ENCODE data around the gene MTHFD1L.

The MTHFD1L gene

DNA sequence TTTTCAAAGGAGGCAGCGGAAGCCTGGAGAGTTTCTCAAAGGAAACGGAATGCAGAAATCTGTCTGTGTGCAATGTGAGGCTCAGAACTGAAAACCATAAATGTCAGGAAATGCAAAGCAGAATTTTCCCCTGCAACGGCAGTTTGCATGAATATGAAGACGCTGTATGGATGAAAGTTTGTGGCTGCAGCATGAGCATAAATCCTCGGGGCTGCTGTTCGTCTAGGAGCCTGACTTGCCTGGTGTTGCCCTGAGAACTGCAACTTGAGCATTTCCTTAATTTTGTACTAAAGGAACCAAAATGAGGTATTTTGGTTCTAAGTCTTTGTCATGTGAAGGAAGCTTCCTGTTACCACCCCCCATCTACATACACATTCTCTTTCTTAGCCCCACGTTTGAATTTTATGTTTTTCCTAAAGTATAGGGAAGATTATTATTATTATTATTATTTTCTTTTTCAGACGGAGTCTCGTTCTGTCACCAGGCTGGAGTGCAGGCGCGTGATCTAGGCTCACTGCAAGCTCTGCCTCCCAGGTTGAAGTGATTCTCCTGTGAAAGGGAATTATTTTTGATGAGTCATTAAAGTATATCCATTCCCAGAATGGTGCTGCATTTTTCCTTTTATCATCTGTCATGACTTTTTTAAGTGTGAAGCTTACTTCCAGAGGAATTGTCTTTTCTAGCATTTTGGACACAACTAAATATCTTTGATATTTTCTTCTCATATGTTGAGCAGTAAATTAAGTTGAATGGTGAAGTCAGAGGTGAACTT lies 33.1 kb downstream of the MTHFD1L start:
- no peak for DNase-seq (ENCODE audit: low read depth, low spot score)

DNA sequence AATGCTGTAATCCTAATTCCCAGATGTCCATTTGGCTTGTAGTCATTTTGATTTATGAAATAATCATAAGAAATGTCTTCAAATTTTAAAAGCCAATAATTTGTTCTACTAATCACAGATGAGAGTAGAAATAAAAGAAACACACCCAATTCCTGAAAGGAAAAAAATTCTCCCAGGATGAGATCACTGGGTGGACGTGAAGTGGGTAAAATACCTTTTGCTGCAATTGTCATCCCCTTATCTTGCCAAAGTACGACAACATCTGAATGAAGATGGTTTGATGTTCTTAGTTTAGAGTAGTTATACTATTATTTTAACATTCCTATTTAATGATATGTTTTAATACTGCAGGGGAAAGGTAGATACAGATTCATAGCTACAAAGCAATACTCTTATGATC lies 33.7 kb downstream of the MTHFD1L start:
- DNase-seq (ENCODE audit: low read depth, low spot score): no peak

GRCh38 chr6:150900049-150900448 lies 34.5 kb downstream of the MTHFD1L start:
- DNase-seq (ENCODE audit: low read depth, low spot score): no peak

DNA sequence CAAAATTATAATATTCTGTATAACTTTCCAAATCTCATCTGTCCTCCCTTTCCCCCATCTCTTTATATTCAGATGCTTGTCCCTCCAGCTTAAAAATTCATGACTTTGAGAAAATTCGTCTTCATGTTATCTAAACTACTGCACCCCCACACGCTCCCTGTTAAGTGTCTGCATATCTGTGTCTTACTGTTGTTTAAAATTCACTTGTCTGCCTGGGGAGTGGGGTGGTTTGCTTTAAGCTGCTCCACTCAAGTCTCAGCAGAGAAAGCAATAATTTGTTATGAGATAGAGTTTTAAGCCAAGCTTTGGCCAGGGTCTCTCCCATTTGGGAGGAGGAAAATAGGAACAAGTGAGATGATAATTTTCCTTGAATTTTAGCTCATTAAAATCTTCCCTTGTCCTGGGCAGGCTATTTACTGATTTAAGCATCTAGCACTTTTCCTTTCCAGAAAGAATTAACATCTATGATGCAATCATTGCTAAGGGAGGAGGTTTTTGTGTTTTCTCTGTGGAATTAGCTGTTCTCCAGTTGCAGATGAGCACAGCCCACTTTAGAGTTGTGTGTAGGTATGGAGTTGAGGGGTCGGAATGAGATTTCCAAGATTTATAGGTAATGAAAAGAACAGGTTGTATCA lies 36.8 kb downstream of the MTHFD1L start:
- DNase-seq (ENCODE audit: low read depth, low spot score): no peak

GRCh38 chr6:150905769-150906168 lies 40.3 kb downstream of the MTHFD1L start:
- no peak for DNase-seq (ENCODE audit: low read depth, low spot score)

- no peak for DNase-seq (ENCODE audit: low read depth, low spot score)
Observed at GRCh38 chr6:150906641-150907326, 41.3 kb downstream of the MTHFD1L start.

- no peak for DNase-seq (ENCODE audit: low read depth, low spot score)
Observed at GRCh38 chr6:150907383-150907782, 41.9 kb downstream of the MTHFD1L start.

- no peak for DNase-seq (ENCODE audit: low read depth, low spot score)
Observed at GRCh38 chr6:150908901-150909300, 43.4 kb downstream of the MTHFD1L start.

DNA sequence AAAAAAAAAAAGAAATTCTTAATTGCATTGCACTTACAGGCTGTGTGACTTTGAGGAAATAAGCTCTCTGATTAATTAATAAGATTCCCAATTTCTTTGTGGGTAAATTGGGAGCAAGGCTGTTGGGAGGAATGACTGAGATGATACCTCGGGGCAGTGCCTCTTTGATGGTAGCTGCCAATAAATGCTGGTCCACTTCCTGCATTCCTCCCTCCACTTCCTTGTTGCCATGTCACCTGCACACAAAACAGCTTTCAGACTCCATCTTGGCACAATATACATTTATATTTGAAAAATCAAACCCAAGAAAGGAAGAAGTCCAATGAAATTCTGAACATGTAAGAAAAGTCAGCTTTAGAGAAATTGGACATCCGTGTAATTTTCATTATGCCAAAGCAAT lies 45.1 kb downstream of the MTHFD1L start:
- no peak for DNase-seq (ENCODE audit: low read depth, low spot score)

- no peak for DNase-seq (ENCODE audit: low read depth, low spot score)
Observed at GRCh38 chr6:150914372-150914771, 48.9 kb downstream of the MTHFD1L start.

GRCh38 chr6:150915131-150915879 lies 49.8 kb downstream of the MTHFD1L start:
- no peak for DNase-seq (ENCODE audit: low read depth, low spot score)

DNA sequence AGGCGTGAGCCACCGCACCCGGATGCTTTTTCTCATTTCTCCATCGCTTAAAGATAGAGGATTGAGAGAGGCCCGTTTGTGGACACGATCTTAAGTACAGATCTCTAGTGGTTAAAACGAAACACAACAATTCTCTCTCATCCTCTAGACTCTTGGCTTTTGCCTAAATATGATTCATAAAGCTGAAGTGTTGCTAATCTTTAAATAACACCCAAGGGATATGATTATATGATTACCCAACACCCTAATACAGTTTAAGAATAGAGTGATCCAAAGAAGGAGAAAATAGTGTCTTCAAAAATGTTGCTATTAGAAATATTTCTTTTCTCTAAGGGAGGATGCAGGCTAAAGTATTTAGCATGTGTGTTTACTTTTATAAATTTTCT lies 50.4 kb downstream of the MTHFD1L start:
- DNase-seq (ENCODE audit: low read depth, low spot score): no peak

DNA sequence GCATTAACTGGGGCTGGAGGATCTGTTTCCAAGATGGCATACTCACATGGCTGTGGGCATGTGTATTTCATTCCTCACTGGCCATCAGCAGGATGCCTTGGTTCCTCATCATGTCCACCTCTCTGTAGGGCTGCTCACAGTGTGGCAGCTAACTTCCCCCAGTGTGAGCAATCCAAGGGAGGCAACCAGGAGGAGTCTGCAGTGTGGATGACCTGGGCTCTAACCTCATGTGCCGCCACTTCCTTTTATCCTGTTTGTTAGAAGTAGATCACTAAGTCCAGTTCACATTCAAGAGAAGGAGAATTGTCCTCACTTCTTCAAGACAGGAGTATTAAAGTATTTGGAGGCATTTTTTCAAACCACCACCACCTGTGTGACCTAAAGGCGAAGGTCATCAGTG lies 54.4 kb downstream of the MTHFD1L start:
- DNase-seq (ENCODE audit: low read depth, low spot score): no peak

DNA sequence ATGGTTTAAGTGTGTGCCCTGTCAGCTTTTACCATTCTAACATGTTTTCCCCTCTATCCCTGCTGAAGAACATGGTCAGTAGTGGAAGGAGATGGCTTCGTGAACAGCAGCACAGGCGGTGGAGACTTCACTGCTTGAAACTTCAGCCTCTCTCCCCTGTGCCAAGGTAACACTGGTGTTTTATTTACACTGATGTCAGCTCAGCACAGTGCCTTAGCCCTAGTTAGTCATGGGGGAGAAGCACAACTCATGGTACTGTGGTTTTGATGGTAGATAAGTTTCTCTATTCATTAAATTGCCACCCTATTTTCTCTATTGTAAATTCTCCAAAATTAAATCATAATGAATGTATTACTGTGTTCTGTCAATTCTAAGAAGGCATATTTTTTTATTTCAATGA lies 56.6 kb downstream of the MTHFD1L start:
- no peak for DNase-seq (ENCODE audit: low read depth, low spot score)

DNA sequence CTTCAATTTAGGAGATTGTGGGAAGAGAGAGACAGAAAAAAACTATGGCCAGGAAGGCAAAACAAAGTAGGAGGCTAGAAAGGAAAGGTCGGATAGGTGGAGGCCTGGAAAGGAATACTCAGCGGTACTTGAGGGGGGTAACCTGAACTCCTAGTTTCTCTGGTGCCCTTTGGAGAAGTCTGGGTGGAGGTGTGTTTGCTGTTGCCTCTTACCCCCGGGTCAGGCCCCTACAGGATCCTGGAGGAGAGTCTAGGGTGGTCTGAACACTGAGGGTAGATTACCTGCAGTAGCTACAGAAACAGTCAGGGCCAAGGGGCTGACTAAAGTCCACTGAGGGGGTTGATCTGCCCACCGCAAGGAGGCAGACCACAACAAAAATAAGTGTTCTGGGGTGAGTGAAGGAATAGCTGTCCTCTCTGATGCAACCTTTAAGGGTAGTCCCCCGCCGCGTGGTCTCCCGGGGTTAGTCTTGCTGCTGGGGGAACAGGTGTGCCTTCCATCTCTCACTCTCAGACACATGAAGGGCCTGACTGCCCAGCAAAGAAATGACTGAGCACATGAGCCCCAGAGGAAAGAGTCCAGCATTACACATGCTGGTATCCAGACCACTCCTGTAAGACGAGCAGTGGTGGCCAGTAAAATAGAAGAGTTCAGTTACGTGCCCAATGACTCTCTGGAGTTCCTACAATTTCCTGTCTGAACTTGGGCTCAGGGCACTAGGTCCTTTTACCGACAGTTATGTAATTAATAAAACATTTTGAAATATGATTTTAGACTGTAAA lies 59.5 kb downstream of the MTHFD1L start:
- DNase-seq (ENCODE audit: low read depth, low spot score): no peak

DNA sequence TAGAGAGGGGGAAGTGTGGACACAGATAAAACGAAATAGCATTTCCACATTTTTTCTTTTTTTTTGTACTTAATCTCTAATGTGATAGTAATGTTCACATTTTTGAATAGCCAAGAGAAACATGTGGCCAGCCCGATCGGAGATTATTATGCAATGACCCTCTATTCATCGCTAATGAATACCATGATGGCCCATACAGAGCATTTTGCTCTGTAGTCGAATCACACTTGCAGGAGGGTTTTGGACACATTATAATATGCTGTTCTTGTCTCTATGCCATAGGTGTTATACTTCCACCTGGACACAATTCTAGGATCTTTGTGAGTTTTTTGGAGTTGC lies 60.1 kb downstream of the MTHFD1L start:
- no peak for DNase-seq (ENCODE audit: low read depth, low spot score)

DNA sequence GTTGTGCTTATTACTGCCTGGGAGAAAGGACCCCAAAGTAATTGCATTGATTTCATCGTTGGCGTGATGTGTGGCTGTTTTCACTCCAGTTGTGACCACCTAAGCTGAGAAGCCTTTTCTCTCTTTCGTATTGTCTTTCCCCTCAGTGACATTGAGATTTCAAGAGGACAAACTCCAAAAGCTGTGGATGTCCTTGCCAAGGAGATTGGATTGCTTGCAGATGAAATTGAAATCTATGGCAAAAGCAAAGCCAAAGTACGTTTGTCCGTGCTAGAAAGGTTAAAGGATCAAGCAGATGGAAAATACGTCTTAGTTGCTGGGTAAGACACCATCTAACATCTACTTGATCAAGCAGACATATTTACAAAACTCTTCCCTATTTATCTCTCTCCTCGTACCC lies 60.5 kb downstream of the MTHFD1L start:
- no peak for DNase-seq (ENCODE audit: low read depth, low spot score)

DNA sequence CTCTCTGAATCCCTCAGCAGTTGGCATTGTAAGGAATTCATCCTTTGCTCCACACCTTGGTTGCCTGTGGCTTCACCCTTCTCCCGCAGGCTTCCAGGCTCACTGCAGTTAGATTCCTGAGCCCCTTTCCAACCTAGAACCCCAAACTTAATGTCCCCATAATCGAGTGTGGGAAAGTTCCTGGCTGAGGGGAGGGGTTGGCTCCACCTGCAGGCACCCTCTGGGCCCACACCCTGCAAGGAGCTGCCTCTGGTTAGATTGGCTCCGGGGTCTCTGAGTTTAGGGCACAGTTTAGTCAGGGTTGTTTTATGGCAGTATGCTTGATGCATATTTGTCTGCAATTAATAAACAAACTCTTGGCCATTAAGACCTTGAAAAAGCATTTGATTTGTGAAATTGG lies 63.4 kb downstream of the MTHFD1L start:
- DNase-seq (ENCODE audit: low read depth, low spot score): no peak

GRCh38 chr6:150929416-150929815 lies 63.9 kb downstream of the MTHFD1L start:
- no peak for DNase-seq (ENCODE audit: low read depth, low spot score)

GRCh38 chr6:150930841-150931240 lies 65.3 kb downstream of the MTHFD1L start:
- DNase-seq (ENCODE audit: low read depth, low spot score): no peak

DNA sequence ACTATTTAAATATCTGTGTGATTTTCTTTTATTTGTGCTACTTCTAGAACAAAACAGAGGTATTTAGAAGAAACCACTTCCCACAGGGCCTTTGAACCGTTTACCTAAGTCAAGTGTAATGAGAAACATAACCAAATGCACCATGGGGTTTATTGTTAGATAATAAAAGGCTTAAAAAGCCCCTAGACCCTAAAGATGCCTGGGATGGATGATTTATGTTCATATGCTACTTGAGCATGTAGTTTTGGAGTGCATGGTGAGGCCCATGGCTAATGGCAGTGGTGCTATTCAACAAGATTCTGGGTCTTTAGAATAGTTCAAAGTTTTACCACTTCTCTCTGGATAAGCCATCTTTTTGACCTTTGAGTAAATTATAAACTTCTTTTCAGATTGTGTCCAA lies 65.9 kb downstream of the MTHFD1L start:
- no peak for DNase-seq (ENCODE audit: low read depth, low spot score)

GRCh38 chr6:150932996-150933395 lies 67.5 kb downstream of the MTHFD1L start:
- DNase-seq (ENCODE audit: low read depth, low spot score): no peak
